ENCODE data around the gene COL23A1. TPM values are rescaled to one million over a fixed set of nuclear protein-coding genes. Genes with fewer than 3 reads are reported as not detected.

Gene COL23A1
- total RNA-seq, 4 donors from 2014 or later: 0.83 to 1.8 (median 1.5) TPM

DNA sequence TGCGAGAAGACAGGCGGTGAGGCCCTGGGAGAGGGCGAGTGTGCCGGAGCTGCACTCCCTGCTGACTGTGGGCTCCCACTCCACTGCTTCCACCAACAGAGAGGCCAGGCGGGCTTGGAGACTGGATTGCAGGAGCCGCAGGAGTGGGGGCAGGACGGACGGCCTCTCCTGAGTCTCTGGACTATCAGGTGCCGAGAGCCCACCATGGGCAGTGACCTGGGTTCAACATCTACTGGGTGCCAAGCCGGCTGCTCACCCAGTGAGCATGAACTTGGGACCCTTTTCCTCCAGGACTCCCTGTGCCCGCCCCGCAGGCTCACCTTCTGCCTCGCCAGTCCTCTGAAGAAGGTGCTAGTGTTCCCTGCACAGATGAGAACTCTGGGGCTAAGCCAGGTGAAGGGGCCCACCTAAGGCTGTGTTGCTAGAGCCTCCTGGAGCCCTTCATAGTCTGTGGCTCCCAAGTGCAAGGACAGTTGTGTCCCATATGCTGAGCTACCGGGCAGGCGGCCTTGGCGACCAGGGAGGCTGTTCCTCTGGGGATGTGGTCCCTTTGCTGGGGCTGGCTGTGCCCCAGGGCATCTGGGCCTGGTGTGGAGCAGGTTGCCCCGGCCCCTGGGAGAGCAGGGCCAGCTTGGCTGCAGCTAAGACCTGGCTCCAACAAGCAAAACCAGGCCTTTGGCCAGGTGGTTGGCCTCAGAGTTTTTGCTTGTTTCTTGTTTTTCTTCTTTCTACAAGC is 279.9 kb downstream of the COL23A1 start:
- intact Hi-C loops (cut with DNase I): no loop called here

DNA sequence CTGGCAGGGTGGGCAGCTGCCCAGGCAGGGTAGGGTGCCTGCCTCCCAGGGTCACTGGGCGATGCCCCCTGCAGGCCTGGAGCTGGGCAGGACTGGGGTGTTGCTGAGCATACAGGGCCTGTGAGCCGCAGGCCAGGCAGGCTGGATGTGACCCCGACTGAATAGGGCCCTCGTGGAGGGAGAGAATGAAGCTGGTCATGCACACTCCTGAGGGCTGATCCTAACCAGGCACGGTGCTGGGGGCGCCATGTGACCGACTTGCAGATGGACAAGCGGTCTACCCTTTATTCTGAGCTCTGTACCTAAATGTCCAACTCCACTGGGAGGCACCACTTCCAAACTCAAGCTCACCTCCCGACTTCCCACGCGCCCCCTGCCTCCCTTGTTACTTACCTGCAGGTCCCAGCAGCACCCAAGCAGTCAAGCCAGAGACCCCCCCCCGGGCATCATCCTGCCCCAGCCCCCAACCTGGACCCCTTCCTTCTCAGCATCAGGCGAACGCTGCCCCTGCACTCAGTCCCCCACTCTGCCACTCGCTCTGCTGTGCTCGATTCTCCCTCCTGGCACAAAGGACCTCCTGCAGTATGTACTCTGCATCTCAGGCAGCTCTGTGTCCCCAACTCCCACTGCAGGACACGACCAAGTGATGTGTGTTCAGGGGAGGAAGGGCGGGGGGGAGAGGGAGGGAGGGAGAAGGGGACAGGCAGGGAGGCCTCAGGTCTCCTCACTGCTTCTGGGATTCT is 280.8 kb downstream of the COL23A1 start:
- H3K27ac ChIP-seq (replicated peaks in 1 of 4): no peak overlapping the region
- TF ChIP-seq POLR2A (IDR thresholded peaks at IDR 0.05; ENCODE audit: low read depth) (no peak), EP300 (IDR thresholded peaks at IDR 0.05) (no peak), POLR2AphosphoS5 (IDR thresholded peaks at IDR 0.05) (no peak)
- TF ChIP-seq, protein P1, sequence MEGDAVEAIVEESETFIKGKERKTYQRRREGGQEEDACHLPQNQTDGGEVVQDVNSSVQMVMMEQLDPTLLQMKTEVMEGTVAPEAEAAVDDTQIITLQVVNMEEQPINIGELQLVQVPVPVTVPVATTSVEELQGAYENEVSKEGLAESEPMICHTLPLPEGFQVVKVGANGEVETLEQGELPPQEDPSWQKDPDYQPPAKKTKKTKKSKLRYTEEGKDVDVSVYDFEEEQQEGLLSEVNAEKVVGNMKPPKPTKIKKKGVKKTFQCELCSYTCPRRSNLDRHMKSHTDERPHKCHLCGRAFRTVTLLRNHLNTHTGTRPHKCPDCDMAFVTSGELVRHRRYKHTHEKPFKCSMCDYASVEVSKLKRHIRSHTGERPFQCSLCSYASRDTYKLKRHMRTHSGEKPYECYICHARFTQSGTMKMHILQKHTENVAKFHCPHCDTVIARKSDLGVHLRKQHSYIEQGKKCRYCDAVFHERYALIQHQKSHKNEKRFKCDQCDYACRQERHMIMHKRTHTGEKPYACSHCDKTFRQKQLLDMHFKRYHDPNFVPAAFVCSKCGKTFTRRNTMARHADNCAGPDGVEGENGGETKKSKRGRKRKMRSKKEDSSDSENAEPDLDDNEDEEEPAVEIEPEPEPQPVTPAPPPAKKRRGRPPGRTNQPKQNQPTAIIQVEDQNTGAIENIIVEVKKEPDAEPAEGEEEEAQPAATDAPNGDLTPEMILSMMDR (IDR thresholded peaks at IDR 0.05): no peak
- no peaks in the 10 kb centered on the region for H3K4me1 ChIP-seq
- H3K4me3 ChIP-seq: no peak overlapping the region
- H3K36me3 ChIP-seq: no peaks in the 10 kb centered on the region
- 78% methylated on average over 16 of the region's 18 CpGs for WGBS
- no peaks in the 10 kb centered on the region for H3K27me3 ChIP-seq
- no peak for DNase-seq (ENCODE audit: extremely low spot score)
- H3K9me3 ChIP-seq: no peaks in the 10 kb centered on the region
- intact Hi-C loops (cut with DNase I): no loop called here

More for the DNA sequence above, 279.9 kb downstream of the COL23A1 start:
- no peaks in the 10 kb centered on the region for H3K9me3 ChIP-seq
- no peak overlapping the region for H3K27ac ChIP-seq (replicated peaks in 1 of 4)
- H3K27me3 ChIP-seq: no peaks in the 10 kb centered on the region
- no peaks in the 10 kb centered on the region for H3K4me1 ChIP-seq
- H3K36me3 ChIP-seq: no peaks in the 10 kb centered on the region
- no peak for TF ChIP-seq POLR2AphosphoS5 (IDR thresholded peaks at IDR 0.05)
- TF ChIP-seq, protein P1 (IDR thresholded peaks at IDR 0.05): no peak
- H3K4me3 ChIP-seq: no peak overlapping the region
- 90% methylated on average over 7 of the region's 17 CpGs for WGBS
- no peak for DNase-seq (ENCODE audit: extremely low spot score)

GRCh38 chr5:178308541-178309092 is 281.6 kb downstream of the COL23A1 start:
- no peaks in the 10 kb centered on the region for H3K36me3 ChIP-seq
- 95% methylated on average over 8 of the region's 18 CpGs for WGBS
- no peak overlapping the region for H3K27ac ChIP-seq (replicated peaks in 1 of 4)
- H3K9me3 ChIP-seq: no peaks in the 10 kb centered on the region
- H3K4me3 ChIP-seq: no peak overlapping the region
- DNase-seq (ENCODE audit: extremely low spot score): no peak
- H3K4me1 ChIP-seq: no peaks in the 10 kb centered on the region
- H3K27me3 ChIP-seq: peaks cover 0 to 5% (median 0%) of the 10 kb centered on the region in 4 donors
- TF ChIP-seq POLR2AphosphoS5 (IDR thresholded peaks at IDR 0.05) (no peak), EP300 (IDR thresholded peaks at IDR 0.05) (no peak), POLR2A (IDR thresholded peaks at IDR 0.05; ENCODE audit: low read depth) (no peak)
- TF ChIP-seq, protein P1 (IDR thresholded peaks at IDR 0.05): no peak
- intact Hi-C loops (cut with DNase I): no loop called here

DNA sequence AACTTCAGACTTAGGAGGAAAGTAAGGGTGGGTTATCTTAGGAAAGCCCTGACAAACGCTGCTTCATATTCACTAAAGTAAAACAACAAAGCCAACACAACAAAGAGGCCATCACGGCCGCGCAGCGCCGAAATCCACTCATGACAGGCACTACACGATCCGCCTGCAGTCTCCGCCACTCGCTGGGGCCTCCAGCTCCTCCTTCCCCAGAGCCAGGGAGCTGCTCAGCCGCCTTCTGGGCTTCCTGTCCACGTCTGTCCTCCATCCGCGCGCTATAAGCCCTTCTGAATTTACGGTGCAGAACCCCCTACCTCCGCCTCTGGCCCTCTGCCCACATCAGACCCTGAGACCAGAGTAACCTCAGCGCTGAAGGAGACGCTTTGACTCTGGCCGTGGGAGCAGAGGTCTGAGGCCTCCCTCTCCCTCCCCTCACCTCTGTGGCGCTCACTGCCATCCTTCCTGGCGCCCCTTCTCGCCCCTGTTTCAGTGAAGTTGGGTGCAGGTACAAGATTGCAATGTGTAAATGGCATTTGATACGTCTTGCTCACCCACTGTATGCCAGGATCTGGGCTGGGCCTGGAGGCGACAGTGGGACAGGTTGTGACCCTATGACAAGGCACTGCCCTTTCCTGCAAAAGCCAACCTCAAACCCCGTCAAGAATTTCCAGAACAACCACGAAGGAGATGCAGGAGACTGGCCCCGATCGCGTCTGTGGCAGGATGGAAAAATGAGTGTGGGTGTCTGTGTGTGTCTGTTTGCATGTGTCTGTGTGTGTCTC is 282.7 kb downstream of the COL23A1 start:
- no peaks in the 10 kb centered on the region for H3K36me3 ChIP-seq
- TF ChIP-seq POLR2A (IDR thresholded peaks at IDR 0.05; ENCODE audit: low read depth): no peak
- no peak for TF ChIP-seq POLR2AphosphoS5 (IDR thresholded peaks at IDR 0.05)
- TF ChIP-seq EP300 (IDR thresholded peaks at IDR 0.05): no peak
- TF ChIP-seq, protein P1 (IDR thresholded peaks at IDR 0.05): no peak
- no peak overlapping the region for H3K4me3 ChIP-seq
- 82% methylated on average over 26 of the region's 30 CpGs for WGBS
- no peaks in the 10 kb centered on the region for H3K9me3 ChIP-seq
- H3K4me1 ChIP-seq: no peaks in the 10 kb centered on the region
- peaks cover 0 to 5% (median 0%) of the 10 kb centered on the region in 4 donors for H3K27me3 ChIP-seq
- intact Hi-C loops (cut with DNase I): no loop called here
- H3K27ac ChIP-seq (replicated peaks in 1 of 4): no peak overlapping the region
- DNase-seq (ENCODE audit: extremely low spot score): no peak
